ENCODE measurements around the gene TBX5.

Gene TBX5

DNA sequence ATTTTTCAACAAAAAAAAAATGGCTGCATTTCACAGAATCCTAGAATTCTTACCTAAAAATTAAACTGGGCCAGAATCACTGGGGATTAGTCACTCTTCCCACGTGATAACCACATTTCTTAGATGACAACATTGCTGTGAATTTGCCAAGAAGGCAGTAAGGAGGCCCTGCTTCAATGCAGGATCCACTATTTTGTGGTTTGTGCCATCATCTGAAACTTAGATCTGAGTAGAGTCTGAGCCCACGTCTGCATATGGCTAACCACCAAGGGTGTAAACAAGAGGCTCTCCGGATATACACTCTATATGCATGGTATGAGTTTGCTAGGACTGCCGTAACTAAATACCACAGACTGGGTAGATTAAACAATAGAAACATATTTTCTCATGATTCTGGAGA, 24.4 kb upstream of the TBX5 start:
- DNase-seq (ENCODE audit: low spot score) = no peak

DNA sequence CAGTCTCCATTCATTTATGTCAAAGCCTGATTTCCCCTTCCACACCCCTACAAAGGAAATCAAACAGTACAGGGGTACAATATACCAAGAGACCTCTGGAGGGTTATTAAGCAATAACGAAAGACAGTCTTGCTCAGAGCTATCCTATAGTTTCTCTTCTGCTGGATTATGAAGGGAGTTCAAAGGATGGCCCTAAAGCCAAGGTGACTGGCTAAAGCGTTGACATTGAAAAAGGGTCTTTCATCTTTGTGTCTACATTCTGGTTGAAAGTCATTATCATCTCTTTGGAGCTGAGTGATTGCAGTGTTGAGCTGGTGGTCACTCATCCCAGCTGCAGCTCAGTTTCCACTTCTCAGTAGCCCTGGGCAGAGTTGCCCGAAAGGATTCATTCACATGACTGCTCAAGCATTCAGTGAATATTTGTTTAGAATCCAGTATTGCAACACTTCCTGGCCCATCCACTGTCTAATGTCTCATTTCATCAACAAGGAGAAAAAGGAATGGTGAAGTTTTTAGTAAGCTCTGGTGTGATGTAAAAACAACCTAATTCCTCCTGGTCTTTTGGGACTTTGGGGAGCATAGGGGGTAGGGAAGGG, 19.2 kb upstream of the TBX5 start:
- DNase-seq (ENCODE audit: low spot score) = no peak

DNA sequence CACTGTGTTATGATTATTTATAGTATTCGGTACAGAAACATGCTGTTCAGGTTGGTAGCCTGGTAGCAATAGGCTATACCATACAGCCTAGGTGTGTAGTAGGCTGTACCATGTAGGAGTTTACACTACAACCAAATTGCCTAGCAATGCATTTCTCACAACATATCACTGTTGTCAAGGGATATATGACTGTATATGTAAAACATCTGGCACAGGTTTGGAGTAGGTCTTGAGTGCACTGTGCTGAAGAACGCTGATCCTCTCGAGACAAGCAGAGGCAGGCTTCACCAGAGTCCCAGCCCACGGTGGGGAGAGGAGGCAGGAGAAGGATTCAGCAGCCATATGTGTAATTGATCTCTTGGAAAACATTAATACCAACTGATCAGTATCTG, 15.0 kb upstream of the TBX5 start:
- DNase-seq (ENCODE audit: low spot score) = no peak

DNA sequence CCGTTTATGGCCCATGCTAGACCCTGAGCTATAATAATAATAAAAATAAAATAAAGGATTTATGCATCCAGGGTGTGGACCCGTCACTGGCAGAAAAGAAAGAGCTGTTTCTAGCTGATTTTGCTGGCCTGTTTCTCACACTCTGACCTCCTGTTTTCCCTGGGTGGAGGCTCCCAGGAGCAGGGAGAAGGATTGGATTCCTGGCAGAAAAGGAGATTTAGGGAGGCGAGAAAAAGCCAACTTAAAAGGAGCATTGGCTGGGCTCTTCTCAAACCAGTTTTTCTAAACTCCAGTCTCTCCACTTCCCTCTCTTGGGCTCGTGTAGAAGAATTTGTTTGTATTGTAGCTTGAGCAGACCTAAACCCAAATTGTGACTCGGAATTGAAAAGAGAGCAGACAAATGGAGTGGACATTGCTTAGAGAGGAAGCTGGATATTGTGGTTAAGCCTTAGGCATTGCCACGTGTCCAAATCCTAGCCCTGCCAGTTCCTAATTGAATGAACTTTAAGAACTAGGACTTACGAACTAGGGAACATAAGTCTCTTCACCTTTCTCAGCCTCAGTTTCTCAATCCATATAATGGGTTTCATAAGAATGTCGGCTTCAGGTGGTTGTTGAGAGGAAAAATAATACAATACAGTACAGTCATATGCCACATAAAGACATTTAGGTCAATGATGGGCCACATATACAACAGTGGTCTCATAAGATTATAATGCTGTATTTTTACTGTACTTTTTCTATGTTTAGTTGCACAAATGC, 14.4 kb upstream of the TBX5 start:
- no peak for DNase-seq (ENCODE audit: low spot score)

DNA sequence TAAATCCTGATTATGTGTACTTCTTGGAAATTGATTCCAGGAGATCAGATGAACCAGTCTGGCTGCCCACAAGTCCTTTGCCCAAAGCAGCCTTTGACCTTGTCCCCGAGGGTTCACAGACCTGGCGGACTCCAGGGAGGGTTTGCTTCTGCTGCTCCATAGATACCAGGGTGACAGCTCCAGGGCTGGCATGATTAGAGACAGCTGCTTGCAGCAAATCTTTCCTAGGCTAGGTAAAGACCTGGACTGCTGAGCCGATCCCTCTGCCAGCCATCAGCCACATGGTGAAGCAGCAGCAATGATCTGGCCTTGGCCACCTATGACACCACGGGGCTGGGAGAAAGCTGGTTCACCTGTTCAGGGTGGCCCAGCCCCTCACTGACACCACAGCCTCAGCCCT, 10.1 kb upstream of the TBX5 start:
- DNase-seq (ENCODE audit: low spot score) = no peak

DNA sequence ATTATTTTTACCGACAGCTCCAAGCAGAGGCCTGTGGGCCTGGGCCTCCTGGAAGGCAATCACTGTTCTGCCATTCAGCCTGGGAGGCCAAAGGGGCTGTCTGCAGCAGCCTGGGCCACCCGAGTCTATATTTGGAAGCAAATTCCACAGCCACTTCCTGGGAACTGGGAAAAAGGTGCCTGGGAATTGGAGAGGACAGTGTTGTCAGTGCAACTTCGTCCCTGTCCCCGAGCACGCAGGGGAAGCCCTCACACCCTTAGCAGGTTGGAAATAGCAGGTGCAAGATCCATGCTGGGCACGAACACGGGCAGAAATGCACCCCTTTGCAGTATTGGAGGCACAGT, 9.6 kb upstream of the TBX5 start:
- no peak for DNase-seq (ENCODE audit: low spot score)

DNA sequence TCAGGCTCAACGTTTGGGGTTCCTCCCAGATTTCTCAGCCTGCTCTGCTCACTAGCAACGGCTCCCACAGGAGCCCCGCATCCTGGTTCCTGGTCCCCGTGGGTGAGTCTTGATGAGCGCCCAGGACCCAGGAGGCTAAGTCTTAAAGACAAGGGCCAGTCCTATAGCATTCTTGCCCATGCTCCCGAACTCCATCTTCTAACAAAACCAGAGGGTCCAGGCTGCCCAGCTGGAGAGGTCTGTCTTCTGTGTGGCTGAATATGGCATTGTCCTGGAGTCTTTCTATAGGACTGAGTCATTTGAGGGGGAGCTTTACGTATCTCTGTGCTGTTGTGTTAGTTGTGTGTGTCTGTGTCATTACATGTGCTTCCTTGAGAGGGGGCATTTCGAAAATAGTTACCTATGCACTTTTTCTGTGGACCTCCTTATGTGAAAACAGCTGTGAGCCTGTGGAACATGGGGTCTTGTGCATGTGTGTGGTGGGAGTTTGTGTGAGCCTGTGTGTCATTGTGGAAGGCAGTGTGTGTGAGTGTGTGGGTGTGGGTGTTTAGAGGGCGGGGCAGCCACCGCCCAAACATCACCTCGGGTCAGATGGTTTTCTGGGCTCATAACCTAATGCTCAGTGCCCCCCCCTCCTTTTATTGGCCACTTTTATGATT, 9.1 kb upstream of the TBX5 start:
- no peak for DNase-seq (ENCODE audit: low spot score)

DNA sequence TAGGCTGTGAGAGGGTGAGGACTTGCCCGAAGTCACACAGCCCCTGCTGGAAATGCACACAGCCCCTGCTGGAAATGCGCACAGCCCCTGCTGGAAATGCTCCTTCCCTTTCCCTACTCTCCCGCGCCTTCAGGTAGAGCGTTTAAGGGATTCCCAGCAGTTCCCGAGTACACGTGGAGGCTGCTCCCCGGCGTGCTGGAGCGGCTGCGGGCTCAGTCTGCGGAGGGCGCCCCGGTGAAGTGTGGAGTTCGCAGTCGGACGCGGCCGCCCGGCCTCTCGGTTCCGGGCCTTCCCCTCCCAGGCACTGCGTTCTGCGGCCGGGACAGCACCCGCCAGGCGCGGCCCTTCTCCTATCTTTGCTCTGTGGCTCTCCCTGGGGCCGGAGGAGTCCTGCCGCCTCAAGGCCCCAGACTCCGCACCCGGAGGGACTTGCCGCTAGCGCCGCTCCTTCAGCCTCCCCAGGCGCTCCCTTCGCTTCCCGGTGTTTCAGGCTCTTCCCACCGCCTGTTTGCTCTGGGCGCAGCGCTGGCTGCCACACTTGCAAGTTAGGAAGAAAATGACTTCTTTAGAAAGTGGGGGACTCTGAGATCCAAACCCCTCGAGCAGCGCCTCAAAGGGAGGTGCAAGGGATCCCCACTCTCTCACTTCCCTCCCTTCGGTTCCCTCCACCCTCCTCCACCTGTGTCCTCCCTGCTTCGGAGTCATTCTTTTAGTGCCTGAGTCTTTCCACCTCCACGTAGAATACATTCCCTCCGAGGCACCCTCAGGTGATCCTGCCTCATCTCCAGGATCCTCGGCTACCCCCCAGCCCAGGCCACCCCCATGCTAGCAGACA, 8.3 kb upstream of the TBX5 start:
- DNase-seq (ENCODE audit: low spot score) = no peak

DNA sequence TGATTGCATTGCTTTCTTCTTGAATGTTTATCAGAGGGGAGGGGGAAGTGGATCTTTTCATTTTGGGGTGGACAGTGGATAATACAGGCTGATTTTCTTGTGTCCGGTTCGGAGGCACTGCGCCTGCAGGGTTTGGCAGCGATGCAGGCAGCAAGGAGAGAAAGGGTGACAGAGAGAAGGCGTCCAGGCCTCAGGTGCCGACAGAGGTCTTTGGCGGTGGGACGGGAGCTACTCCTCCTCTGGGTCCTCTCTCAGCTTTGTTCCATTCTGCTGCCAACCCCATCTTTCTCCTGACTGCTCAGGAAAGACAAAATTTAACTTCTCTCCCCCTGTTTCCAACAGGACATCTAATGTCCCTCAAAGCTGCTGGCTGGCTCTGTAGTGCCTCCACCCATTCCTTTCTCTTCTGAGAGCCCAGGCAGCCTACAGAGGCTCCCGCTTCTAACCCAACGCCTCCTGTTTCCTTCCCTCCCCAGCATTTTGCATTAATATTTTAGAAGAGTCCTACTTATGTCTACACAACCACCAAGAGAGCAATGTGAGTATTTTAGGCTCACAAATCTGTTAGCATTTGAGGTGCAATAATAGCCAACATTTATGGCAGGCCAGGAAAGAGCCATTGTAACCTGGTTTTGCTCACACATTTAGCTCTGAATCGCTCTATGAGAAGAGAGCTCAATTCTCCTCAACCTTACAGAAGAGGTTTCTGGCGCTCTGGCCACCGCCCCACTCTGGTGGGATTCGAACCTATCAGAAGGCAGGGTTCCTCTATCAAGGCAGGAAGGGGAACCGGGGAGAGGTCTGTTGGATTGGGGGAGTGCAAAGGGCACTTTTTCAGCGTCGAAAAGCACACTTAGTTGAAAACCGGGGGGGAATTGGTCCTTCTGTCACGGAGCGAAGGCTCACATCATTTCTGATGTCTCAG, 7.1 kb upstream of the TBX5 start:
- no peak for DNase-seq (ENCODE audit: low spot score)

DNA sequence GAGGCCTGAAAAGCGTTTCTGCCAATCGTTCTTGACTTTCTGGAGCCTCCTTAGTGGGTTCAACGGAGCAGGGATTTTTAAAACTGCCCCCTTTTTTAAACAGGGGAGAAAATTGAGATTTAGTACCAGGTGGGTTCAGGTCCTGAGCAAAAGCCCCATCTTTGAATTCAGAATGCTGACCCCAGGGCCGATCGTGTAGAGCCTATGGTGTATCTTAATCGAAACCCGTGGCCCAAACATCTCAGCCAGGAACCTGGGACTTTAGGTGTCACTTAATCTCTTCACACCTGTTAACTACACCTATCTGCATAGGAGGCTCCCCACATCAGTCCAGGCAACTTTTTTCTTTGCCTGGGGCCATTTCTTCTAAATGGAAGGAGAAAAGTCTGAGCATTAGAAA, 6.4 kb upstream of the TBX5 start:
- DNase-seq (ENCODE audit: low spot score) = no peak

DNA sequence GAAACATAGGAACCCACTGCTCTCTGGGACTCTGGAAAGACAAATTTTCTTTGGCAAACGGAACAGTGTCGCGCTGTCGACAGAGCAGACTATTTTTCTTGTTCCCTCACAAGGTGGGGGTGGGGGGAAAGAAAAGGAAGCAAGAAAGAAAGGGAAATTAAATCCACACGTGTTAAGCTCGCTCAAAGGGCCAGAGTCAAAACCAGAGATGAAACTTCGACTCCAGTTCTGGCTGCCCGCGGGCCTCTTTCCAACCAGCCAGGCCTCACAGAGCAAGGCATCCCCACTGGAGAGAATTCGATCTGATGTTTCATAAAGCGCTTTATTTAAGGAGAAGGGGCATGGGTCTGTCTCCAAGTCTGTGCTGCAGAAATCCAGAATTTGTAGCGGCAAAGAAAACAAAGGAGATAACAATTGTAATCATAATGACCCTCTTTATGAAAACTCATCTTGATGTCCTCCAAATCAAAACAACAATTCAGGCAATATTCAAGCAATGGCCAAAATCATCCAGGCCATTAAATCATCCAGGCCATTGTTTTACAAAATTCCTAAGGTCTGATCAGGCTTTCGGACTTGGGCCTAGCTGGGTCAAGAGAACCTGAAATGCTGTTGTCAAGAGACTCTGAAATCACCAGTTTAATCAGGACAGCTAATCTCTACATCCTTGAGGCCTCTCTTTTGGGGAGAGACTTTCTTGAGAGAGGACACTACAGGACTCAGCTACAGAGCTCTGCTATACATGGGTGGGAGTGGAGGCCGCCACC, 5.3 kb upstream of the TBX5 start:
- no peak for DNase-seq (ENCODE audit: low spot score)

DNA sequence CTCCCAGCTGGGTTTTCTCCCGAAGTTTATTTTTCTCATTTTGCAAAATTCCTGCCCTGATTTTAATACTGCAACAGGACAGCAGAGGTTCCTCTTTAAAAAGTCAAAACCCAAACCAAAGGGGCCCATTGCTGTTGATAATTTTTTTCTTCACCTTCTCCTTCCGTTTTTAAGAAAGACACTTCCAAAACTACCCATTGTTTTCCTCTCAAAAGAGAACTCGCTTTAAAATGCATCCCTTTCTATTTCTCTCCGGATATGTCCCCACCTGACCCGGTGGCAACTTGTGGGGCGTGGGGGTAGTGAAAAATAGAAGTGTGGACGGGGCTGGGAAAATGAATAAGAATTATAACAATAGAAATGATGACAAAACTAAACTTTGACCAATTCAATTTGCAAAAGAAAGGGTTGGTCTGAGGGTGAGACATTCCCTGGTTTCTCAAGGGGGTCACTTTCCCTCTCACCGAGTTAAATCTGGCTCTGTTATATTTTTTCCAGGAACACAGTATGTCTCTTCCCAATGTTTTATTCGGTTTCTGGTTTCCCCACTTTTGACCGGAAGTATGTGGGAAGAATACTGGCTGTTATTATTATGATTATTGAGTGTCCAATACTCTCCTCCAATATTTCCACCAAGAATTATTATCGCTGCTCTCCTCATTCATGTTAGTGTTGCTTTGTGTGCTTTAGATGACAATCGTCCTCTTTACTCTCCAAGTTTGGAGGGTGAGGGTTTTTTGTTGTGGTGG, 4.1 kb upstream of the TBX5 start:
- no peak for DNase-seq (ENCODE audit: low spot score)

DNA sequence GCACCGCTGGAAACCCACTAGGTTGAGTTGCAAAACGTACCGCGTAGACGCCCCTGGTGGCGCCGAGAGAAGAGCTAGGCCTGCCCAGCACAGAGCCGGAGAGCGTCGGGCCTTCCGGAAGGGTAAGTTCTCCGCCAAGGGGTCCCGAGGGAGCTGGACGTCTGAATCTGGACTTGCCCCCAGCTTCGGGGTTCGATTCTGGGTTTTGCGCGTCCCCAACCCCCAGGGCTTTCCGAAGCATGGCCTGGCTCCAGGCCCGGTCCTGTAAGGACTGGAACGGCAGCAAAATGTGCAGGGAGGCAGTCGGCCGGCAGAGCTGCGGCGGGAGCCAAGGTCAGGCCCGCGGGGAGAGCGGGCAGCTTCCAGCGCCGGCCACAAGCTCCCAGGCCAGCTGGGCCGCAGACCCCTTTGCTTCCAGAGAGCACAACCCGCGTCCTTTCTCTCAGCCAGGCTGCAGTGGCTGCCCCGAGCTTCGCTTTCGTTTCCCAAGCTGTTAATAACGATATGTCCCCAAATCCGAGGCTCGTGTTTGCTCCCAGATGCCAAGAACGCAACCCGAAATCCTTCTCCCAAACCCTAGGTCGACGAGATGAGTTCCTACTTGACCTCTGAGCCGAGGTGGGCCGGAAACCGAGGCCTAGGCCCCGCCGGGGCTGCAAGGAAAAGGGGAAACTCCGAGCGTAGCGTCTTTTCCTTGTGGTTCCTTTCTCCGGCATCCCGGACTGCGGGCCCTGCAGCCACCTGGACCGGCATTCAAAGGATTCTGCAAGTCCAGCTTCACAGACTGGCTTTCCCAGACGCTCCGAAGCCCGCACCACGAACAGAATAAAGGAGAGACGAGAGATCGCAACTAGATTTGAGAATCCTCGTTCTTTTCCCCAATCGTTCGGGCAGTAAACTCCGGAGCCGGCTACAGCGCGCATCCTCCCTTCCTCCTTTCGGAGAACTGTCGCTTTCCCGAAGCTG, 3.2 kb upstream of the TBX5 start:
- DNase-seq (ENCODE audit: low spot score) = no peak

DNA sequence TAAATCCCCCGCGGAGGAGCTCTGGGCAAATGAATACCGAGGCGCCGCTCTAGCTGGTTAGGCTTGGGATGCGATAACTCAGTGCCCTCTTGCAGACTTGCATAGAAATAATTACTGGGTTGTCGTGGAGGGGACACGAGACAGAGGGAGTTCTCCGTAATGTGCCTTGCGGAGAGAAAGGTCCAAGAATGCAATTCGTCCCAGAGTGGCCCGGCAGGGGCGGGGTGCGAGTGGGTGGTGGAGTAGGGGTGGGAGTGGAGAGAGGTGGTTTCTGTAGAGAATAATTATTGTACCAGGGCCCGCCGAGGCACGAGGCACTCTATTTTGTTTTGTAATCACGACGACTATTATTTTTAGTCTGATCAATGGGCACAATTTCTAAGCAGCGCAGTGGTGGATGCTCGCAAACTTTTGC, 2.5 kb upstream of the TBX5 start:
- no peak for DNase-seq (ENCODE audit: low spot score)

DNA sequence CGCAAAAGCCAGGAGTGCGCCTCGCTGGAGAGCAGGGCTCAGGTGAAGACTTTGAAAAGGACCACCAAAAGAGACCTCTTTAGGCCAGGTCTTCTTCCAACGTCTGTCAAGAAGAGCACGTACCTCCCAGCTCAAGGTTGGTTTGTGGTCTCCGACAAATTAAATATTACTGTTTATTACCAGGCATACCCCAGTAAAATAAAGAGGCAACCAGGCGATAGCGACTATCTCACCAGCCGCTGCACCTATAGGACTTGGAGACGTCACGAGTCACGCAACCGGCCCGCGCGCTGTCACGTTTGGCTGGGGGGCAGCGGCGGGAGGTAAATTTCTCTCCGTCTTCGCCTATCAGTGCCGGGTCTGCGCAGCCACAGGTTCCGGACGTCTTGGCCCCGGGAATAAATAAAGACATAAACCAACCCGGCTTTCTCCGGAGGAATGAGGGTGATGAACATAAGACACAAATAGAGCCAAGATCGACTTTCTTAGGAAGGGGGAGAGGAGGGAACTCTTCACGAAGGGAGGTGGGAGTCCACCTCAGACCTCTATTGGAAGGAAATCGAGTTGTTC, 2.0 kb upstream of the TBX5 start:
- DNase-seq (ENCODE audit: low spot score) = no peak

DNA sequence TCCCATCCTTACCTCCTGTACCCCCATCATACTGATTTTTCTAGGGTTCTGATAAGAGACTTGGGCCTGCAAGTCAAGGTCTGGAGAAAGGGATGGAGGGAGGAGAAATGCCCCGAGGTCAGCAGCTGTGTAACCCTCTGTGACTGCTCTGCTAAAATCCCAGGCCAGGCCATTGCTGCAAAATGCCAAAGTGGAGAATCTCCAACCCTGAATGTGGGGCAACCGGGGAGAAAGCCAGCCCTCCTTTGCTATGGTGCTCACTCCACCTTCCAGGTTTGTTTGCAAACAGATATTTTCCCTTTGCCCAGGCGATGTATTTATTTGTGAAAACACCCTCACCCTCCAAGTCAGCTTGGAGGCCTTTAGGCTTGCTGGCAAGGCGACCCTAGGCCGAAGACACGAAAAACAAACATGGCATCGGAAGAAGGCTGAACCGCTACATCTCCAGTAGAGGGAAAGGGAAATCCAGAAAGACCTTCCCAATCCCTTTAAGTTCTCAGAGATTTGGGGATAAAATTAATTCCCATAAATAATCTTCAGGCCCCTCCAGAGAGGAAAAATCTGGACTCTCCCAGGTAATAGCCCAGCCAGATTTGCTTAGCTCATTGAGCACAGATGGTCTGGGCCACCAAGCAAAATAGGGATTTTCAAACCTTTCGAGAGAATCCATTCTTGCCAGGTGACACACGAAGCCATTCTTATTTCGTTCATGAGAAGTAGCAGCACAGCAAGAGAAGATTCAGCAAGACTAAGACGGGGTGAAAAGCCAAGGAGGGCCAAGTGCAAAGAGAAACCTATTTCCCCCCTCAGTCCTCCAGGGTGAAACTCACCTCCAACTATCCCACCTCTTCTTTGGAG, 1.3 kb upstream of the TBX5 start:
- DNase-seq (ENCODE audit: low spot score) = no peak

DNA sequence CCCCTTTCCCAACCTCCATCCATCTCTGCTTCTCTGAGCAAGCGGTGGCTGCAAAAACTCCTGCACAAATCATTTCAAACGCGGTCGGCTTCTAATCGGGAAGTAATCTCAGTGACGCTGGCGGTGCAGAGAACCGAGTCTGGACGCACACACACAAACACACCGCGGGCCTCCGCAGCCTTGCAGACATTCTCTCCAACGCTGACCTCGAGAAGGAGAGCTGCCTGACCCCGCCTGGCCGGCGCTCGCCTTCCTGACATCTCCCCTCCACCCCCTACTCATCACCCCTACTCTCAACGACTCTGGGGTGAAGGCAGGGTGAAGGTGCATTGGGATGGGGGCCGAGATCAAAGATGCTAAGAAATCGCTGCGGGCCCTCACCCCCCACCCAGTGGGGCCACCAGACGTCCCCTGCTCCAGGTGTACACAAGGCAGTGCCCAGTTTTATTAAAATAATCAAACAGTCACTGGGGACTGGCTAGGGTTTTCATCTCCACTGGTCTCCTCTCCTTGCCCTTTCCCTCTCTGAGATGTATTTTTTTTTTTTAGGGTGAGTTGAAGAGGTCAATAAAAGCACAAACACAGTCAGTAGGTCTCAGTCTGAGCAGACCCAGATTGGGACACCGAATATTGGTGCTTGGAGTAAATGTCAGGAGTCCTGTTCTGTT, 506 bp upstream of the TBX5 start:
- DNase-seq (ENCODE audit: low spot score) = no peak

All from HuH-7 (cell line).